ENCODE data around the gene BABAM1.

GRCh38 chr19:17259934-17260333 is 7.3 kb upstream of the BABAM1 start:
- TF ChIP-seq POLR2A (IDR thresholded peaks at IDR 0.05; ENCODE audit: low read depth, low read length) (no peak), TAF1 (IDR thresholded peaks at IDR 0.05; ENCODE audit: low read depth, low read length) (no peak), POLR2AphosphoS5 (IDR thresholded peaks at IDR 0.05; ENCODE audit: low read depth, low read length) (no peak), SPI1 (IDR thresholded peaks at IDR 0.05; ENCODE audit: low read depth, low read length) (no peak), POU2F2 (IDR thresholded peaks at IDR 0.05; ENCODE audit: low read depth, low read length) (no peak)

All from GM12891 (cell line).